Effector CD4-positive, alpha-beta T cell (primary cell): Measurements from ENCODE around the gene CD80. TPM values are rescaled to one million over a fixed set of nuclear protein-coding genes. Genes with fewer than 3 reads are reported as not detected.
"Not testable (repeated sequence)": the region's sequence is repeated elsewhere in the genome, so short reads cannot be mapped to it uniquely, and the experiment has no call there.

Experiments used
- DNase-seq: peaks from one replicate; pipeline ENCODE4 v3.0.0-alpha.2; 2020
- total RNA-seq: gene quantifications from one replicate; lab custom pipeline; 2026; lab: John Stamatoyannopoulos, UW

The CD80 gene, protein sequence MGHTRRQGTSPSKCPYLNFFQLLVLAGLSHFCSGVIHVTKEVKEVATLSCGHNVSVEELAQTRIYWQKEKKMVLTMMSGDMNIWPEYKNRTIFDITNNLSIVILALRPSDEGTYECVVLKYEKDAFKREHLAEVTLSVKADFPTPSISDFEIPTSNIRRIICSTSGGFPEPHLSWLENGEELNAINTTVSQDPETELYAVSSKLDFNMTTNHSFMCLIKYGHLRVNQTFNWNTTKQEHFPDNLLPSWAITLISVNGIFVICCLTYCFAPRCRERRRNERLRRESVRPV
- not detected for total RNA-seq

DNA sequence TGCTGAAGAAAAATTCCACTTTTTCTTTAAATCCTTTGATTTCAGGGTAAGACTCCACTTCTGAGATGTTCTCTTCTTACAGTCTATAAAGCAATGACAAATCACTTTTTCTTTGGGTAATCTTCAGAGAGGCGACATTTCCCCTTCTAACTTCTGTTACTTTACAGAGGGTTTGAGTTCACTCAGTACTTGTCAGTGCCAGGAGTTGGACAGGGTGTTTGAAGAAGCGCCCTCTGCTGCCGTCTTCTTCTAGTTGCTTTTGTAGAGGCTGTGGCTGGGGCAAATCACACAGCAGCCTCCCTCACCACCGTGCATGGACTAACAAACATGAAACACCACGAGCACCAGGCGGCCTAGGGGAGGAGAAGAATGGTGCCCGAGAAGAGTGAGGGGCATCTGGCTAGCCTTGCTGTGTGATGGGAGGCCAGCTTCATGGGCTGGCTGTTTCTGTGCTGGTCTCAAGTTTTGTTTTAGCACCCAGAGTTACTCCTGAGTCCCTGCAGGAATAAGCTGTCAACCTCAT, at the start of gene CD80:
Gene CD80, minus strand, starts transcription at position 174 of the 523 bp plus-strand sequence. CDS start 1,886 bp downstream, outside the sequence.
- DNase-seq: peak; percentile 32

DNA sequence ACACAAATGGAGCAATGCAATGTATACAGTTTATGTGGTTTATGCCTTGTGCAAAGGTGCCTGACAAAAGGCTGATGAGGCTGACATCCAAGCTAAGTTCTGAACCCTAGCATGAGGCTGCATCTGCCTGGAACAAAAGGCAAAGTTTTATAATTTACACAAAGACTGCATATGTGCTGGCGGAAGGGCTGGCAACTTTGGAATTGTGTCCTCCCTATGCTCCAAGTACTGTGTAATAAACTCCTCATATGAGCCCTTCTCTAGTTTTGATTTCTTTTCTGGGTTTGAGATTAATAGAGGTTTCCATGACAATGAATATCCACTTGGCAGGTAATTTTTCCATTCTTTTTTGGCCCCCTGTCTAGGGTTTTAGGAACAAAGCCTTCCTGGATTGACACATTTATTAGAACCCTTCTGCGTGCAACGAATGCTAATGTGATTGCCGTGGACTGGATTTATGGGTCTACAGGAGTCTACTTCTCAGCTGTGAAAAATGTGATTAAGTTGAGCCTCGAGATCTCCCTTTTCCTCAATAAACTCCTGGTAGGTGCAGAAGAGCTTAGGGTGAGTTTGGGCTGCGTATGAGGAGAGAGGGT, 49.1 kb upstream of the CD80 start:
- no peak for DNase-seq

DNA sequence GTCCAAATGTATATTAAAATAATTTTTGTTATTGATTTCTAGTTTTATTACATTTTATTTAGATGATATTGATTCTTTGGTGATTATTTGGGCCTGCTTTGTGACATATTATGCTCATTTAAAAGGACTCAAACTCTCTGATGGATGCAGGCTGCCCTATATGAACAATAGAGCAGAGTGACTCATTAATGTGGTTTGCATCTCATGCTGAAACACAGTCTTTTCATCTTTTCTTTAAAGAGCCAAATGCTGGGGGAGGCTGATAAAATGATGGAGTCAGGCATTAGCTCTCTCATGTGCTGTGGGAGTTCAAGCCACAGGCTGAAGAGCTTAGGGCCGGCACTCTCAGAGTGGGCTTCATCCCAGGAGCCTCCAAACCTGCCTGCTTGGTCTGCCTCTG, 45.5 kb upstream of the CD80 start:
- no peak for DNase-seq

DNA sequence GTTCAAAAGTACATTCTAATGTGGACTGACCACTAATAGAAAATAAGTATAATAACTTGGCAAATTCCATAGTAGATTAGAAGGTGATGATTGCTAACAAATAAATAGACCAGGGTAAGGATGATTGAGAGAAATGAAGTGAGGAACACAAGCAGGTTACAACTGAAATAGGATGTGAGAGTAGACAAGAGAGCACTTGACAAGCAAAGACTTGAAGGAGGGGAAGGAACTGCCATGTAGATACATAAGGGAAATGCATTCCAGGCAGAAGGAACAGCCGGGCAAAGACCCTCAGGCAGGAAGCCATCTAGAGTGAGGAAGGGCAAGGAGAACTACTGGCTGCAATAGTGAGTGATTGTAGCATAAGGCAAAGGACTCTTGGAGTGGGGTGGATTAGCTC, 43.3 kb upstream of the CD80 start:
- no peak for DNase-seq

DNA sequence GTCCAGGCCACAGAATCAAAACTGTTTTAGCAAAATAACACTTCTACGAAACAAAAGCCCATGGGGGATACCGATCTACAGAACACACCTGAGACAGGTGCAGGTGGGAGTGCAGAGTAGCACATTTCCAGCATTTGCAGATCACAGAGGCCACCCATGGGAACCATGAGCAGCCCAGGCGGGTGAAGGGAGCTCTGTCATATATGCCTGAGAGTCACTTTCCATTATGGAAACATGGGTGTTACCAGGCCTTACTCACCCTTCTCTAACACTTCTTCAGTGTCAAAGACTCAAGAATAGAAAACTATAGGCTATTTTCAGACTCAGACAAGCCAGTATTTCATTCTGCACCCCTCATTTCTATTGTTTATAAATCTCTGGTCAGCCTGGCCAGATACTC, 41.7 kb upstream of the CD80 start:
- no peak for DNase-seq

DNA sequence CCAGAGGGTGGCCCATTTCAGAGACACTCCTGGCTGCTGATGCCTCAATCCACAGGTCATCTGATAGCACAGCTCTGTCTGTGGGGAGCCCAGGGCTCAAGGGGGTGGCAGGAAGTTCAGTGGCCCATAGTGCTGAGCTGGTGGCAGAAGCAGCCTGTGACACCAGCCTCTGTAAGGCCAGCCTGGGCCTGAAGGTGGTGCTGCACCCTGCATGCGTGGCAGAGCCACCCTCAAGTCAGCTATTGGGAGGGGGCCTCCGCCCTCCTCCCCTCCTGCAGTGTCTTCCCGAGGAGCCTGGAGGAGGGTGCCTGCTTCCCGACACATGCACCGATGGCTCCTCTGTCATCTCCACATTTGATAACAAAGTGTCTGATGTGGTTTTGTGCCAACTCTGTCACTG, 41.3 kb upstream of the CD80 start:
- no peak for DNase-seq

DNA sequence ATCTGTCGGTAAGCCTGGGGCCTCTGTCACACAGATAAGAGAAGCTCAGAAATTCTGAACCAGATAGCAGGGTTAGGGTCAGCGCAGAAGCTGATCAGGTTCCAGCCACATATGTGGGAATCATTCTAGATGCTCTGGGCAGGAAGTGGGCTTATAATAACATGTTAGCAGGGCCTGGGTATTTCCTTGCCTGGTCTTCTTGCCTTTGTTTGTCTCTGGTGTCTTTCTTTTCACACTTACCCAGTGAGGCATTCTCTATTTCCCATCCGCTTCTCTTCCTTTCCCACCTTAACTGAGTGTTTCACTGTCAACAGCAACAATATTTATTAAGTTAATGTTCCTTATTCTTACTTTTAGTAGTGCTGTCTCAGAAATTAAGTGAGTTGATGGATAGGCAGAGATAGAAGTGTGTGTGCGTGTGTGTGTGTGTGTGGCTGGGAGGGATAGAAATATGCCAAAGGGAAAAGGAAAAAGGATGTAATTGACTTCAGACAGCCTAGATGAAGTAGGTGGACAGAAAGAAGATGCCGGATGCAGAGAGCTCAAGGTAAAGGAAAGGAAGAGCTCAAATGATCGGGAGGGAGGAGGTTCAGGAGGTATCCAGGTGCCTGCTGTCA, 40.3 kb upstream of the CD80 start:
- no peak for DNase-seq

DNA sequence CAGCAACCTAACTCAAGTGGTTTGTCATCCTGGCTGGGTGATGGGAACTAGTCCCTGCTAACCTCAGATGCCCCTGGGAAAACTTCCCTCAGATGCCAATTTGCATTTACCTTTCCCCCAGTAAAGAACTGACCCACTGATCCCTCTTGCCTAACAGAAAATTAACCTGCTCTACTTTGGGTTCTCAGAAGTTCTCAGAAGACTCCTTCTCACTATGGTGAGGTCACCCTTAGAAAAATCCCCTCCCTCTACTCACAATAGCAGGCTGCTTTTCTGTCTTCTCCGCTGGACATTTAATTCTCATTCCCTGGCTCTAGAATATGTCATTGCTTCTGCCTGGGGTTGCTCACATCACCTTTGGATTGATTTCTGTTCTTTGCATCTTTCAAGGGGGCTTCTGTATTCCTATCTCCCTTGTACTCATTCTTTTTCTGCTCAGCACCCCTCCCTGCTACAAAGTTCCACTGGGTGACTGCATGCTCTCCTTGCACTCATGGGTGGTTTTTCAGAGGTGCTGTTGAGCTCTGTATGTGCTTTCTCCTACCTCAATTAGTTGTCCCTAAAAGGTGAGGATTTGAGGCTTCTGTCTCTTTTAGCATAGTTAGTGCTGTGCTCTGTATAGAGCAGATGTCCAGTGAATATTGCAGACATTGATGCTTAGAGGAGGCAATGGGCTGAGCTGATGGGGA, 39.1 kb upstream of the CD80 start:
- no peak for DNase-seq

DNA sequence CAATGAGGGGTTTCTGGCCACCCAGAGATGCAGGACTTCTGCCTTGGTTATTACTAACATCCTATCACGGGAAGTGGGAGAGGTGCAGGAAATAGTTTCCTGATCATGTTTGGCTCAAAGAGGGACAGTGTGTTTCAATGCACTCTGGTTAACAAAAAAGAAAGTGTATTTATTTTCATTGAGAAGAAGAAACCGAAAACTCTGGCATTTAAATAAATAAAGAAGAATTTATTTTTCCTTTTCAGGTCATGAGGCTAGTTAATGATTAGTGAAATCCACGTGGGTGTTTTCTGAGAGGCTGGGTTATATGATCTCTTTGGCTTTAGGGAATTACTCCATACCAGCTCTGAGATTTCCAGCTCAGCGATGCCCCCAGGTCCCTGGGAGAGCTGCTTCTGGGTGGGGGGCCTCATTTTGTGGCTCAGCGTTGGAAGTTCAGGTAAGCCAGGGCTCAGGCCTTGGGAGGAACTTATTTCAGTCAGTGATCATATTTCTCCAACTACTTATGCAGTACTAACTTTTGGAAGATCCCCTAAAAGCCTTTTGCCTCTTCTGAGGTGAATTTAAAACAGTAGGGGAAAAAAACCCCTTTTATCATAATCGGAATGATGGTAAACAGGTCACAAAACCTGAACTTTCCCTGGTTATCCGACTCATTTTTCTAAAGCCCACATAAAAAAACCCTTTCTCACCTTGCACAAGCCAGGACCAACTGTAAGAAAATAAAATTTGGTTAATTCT, 38.3 kb upstream of the CD80 start, which contains the start of gene PLA1A:
Gene PLA1A, plus strand, starts transcription at position 338 of the 741 bp plus-strand sequence. Its CDS starts 29 bp downstream, at position 367.
- no peak for DNase-seq

DNA sequence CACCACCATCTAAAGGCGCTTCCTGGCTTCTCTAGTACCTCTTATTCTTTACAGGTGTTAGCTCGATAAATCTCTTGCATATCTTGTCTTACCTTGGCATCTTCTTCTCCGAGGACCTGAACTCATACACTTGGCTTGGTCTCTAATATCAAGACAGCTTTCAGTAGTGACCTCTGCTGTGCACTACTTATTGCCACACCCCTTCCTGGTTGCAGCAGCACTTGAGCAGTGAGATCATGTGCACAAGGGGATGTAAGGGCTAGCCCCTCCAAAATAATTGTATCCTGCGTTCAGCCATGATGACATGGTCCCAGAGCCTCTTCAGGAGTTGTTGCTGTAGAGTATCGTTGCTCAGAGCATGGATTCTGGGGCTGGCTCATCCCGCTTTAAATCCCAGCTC, 37.0 kb upstream of the CD80 start:
- no peak for DNase-seq

DNA sequence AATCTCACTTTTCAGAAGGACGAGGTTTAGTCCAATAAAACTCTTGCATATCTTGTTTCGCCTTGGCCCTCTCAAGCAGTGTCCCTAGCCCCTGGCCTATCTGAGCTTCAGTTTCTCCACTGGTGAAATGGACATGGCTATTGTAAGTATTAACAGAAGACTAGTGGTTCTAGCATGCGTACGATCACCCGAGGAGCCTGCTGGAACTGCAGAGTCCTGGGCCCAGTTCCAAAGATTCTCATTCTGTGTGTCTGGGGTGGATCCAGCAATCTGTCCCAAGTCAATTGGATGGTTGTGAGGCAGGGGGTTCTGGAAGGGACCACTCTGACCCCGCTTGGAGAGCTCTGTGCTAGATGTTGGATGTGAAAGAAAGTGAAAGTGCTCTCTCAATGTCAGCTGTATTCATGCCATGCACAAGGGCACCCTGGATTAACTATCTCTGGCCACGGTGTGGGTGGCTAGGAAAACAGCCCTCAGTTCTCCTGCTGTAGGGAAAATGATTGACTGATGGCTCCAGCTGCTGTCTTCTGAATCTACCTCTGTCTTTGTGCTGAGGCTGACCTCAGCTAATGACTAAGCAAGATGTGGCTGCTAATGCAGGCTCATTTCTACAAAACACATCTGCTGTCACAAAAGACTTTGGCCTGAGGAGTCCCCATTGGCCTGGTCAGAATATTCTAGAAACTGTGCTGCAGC, 36.4 kb upstream of the CD80 start:
- DNase-seq: no peak

DNA sequence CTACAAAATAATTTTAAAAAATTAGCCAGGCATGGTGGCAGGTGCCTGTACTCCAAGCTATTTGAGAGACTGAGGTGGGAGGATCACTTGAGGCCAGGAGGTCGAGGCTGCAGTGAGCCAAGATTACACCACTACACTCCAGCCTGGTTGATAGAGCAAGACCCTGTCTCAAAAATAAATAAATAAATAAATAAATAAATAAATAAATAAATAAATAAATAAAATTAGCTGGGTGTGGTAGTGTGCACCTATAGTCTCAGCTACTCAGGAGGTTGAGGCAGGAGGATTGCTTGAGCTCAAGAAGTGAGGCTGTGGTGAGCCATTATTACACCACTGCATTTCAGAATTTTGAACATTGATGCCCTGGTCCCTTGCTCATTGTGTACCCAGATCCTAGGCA, 35.5 kb upstream of the CD80 start:
- not testable (repeated sequence) for DNase-seq

DNA sequence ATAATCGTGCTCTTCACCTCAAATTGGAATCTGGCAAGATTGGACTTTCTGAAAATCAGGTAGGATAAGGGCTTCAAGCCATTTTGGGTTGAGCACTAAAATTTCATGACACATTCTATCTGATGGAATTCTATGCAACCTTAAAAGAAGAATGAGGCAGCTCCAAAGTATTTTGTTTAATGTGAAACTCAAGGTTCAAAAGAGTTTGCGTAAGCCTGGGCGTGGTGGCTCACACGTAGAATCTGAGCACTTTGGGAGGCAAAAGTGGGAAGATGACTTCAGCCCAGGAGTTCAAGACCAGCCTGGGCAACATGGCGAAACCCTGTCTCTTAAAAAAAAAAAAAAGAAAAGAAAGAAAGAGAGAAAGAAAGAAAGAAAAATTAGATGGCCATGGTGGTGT, 34.7 kb upstream of the CD80 start:
- DNase-seq: no peak

DNA sequence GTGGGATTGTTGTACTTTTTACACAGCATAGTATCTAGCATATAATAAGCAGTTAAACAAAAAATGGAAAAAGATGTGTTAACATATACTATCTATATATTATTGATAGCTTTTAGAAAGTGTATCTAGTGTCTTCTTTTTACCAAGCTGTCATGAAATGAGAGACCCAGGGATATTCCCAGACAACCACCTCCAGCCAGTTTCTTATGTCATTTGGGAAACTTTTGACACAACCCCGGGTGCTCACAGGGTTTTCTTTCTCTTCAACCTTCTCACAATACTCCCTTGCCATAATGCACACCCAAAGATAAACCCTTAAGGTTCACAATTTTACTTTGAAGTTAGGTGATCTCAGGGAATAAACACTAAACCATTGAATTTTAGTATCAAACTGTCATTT, 33.4 kb upstream of the CD80 start:
- DNase-seq: no peak

DNA sequence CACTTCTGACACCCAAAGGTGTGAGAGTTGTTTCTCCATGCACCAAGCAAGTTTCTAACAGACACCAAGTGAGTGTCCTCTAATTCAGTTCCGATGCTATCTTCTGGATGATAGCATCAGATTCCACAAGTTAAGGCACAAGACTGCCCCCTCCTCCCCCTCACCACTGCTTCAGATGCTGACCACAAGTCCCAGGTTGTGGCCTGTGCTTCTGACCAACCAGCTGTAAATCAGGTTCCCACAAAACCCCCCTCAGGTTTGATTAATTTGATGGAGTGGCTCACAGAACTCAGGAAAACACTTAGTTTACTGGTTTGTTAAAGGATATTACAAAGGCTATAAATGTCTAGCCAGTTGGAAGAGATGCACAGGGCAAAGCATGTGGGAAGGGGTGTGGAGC, 31.3 kb upstream of the CD80 start:
- no peak for DNase-seq

DNA sequence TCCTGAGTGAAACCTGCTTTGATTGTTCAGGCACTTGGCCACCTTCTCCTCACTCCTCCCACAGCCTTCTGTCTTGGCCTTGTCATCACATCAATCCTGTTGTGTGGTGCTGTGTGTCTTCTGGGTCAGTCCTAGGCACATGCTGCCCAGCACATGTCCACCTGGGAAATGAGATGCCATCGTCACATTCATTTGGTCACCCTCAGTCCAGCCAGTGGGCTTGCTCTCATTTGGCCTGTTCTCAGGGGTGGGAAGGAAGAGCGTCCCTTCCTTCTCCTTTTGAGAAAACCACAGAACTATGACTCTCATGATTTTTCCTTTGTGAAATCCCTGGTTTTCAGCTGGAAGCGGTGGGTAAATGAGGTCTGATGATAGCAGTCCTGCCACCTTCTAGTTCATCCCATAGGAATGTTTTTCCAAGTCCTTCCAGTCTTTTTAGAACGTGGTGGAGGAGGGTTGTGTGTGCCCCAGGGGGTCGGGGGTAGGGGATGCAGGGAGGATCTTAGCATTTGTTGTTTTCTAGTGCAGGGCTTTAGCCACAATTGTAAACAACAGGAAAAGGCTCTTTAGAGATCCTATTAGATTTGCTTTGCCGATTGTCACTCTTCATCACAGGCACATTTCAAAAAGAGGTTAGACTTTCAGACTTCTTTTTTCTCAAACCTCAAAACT, 29.8 kb upstream of the CD80 start:
- DNase-seq: no peak

DNA sequence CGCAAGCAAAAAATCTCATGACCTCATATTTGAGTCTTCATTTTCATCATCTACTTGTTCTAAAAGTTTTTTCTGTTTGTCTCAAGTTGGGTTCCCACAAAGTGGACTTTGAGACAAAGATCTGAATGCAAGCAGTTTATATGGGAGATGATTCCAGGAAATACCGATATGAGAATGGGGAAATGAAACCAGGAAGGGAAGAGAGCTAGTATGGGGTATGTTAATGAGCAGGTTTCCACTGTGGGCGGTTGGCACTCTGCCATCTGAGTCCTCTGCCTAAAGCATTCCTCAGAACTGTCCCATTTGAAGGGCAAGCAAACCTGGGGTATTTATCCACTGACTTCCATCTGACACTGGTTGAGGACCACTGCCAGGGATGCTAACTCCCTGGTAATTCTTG, 28.7 kb upstream of the CD80 start:
- DNase-seq: no peak

DNA sequence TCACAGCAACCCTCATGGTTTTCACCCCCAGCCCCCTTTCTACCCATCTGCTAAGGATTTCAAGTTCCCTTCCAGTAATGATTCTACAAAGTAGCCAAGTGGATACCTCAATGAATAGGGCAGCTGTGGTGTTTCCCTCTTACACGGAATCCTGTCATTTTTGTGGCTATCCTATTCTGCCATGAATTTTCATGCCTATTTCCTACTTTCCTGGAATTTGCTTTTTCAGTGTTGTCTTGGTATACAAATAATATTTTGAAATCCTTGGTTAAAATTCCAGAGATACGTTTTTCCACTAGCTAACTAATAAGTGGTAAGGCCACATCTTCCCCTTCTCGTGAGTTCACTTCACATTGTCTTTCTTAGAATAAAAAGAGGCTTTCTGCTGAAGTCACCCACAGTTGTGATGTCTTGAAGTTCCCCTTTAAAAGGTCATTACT, 27.3 kb upstream of the CD80 start:
- DNase-seq: no peak

DNA sequence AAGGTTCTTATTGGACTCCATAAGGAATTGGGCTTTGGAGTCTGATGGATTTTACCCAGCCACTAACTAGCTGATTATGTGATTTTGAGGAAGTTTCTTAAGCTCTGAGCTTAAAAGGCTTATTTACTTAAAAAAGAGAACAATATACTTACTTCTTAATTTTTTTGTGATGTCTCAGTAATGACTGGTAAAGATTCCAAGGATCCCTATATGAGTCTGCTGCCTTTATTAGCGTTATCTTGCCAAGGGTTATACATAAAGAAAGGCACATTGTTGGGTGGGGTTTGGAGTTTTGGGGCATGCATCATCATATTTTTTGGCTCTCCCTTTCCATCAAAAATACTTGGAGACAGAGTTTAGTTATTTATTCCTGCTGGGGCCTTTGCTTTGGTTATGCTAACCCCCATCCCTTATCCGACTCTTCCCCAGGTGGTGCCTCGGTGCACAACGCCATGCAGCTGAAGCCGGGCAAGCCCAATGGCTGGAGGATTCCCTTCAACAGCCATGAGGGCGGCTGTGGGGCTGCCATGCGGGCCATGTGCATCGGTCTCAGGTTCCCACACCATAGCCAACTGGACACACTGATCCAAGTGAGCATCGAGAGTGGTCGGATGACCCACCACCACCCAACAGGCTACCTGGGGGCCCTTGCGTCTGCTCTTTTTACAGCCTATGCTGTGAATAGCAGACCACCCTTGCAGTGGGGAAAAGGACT, 26.6 kb upstream of the CD80 start:
- no peak for DNase-seq

DNA sequence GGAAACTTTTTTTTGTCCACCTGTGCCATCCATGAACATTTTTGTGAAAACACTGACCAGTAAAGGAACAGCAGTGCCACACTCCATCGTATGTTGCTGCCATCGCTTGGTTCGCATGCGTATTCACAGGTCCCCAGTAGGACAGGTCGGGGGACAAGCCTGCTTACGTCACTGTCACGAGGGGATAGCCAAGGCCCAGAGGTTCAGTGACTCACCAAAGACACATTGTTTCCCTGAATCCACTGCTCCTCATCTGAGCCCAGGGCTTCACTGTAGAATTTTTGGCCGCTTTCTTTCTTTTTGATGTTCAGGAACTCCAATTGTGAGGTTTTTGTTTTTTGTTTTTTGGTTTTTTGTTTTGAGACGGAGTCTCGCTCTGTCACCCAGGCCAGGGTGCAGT, 25.8 kb upstream of the CD80 start:
- no peak for DNase-seq

DNA sequence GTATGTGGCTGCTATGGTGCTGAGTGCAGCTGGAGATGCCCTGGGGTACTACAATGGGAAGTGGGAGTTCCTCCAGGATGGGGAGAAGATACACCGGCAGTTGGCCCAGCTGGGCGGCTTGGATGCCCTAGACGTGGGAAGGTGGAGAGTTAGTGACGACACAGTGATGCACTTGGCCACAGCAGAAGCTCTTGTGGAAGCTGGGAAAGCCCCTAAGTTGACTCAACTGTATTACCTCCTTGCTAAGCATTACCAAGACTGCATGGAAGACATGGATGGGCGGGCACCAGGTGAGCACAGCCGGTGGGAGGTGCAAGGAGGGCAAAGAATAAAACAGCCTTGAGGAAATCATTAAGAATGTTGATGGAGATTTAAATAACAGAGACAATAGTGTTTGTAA, 22.8 kb upstream of the CD80 start:
- no peak for DNase-seq
